K562 (cell line): ENCODE results near the gene PILRA. TPM values are rescaled to one million over a fixed set of nuclear protein-coding genes. Genes with fewer than 3 reads are reported as not detected.

ENCODE experiments used
- ASH1L ChIP-seq: fragments of 450-650 bp; IDR thresholded peaks from 2 replicates; pipeline ENCODE4 v1.6.1; 2018; ENCODE audit warnings: borderline replicate concordance, mild to moderate bottlenecking, low read depth; ENCODE audit not compliant: partially characterized antibody
- CCNT2 ChIP-seq: IDR thresholded peaks from 2 replicates; pipeline ENCODE4 v1.6.1; 2011; ENCODE audit warnings: borderline replicate concordance, low read depth, mild to moderate bottlenecking, moderate library complexity, mixed read lengths, low read length; ENCODE audit not compliant: insufficient read length; ENCODE audit errors: extremely low read depth
- DIDO1 ChIP-seq: fragments of 450-650 bp; IDR thresholded peaks from 2 replicates; pipeline ENCODE4 v1.6.1; 2016; ENCODE audit warnings: low read depth, missing biosample characterization, missing genetic modification characterization
- FUS ChIP-seq: fragments of 200-400 bp; formaldehyde crosslinking; optimal IDR thresholded peaks from 2 replicates; pipeline ENCODE3; 2017; ENCODE audit warnings: low read depth, low read length
- GATAD2A ChIP-seq: fragments of 450-650 bp; IDR thresholded peaks from 2 replicates; pipeline ENCODE4 v1.6.1; 2017
- HNRNPLL ChIP-seq: fragments of 200-400 bp; formaldehyde crosslinking; IDR thresholded peaks from 2 replicates; pipeline ENCODE4 v1.6.1; 2017; ENCODE audit warnings: low read length, low read depth, mild to moderate bottlenecking; ENCODE audit not compliant: poor library complexity, severe bottlenecking
- KDM2B ChIP-seq: fragments of 250-450 bp; sonication (Bioruptor Pico); IDR thresholded peaks from 2 replicates; pipeline ENCODE4 v1.8.0; 2021; ENCODE audit warnings: mild to moderate bottlenecking, moderate library complexity
- NRF1 ChIP-seq, 2 experiments: fragments of 450-650 bp; IDR thresholded peaks in 1 of 2; conservative IDR thresholded peaks in 1 of 2; 2 replicates each; pipeline ENCODE4 v1.6.1; 2014; ENCODE audit warnings: mild to moderate bottlenecking in 2 of 2
- RBBP5 ChIP-seq: fragments of 200-600 bp; sonication (generic); IDR thresholded peaks from 2 replicates; pipeline ENCODE4 v1.6.1; 2012; ENCODE audit warnings: borderline replicate concordance, mild to moderate bottlenecking, low read length, control low read depth, inconsistent platforms; ENCODE audit not compliant: insufficient read depth, poor library complexity, severe bottlenecking
- SMAD1 ChIP-seq: fragments of 150-350 bp; IDR thresholded peaks from 2 replicates; pipeline ENCODE4 v1.6.1; 2014; ENCODE audit warnings: low read length, low read depth; ENCODE audit not compliant: partially characterized antibody
- SNRNP70 ChIP-seq: fragments of 200-400 bp; formaldehyde crosslinking; optimal IDR thresholded peaks from 2 replicates; pipeline ENCODE3; 2017; ENCODE audit warnings: low read depth, low read length
- SRSF1 ChIP-seq: fragments of 200-400 bp; formaldehyde crosslinking; IDR thresholded peaks from 2 replicates; pipeline ENCODE4 v1.6.1; 2017; ENCODE audit warnings: mild to moderate bottlenecking, low read depth, low read length, moderate library complexity
- TAF15 ChIP-seq: fragments of 200-400 bp; formaldehyde crosslinking; IDR thresholded peaks from 2 replicates; pipeline ENCODE4 v1.6.1; 2017; ENCODE audit warnings: mild to moderate bottlenecking, low read depth, low read length, moderate library complexity
- ZNF444 ChIP-seq: fragments of 250-450 bp; sonication (Bioruptor Pico); IDR thresholded peaks from 2 replicates; pipeline ENCODE4 v1.4.0; 2020; ENCODE audit warnings: mild to moderate bottlenecking, moderate library complexity
- polyA plus RNA-seq, 8 experiments: library from polyadenylated mRNA; depleted of rRNA in 4 of 8; stranded (reverse) in 5 of 8; unstranded in 3 of 8; fragments of >200 nt; fragmentation: Nextera tagmentation in 2 of 8; fragmentation: Illumina TruSeq in 1 of 8; extraction: Ambion mirVana in 2 of 8; extraction: Trizol in 1 of 8; gene quantifications; 2 replicates each; pipeline versions ENCODE4 v1.2.1 to v1.2.3, GENCODE V29; 2011 to 2014; ENCODE audit warnings: inconsistent platforms in 1 of 8, missing spikeins in 1 of 8
- total RNA-seq, 7 experiments: library from RNA; depleted of rRNA in 6 of 7; stranded (reverse); fragments of >200 nt in 6 of 7; fragmentation: Illumina TruSeq in 2 of 7; extraction: Trizol in 2 of 7; gene quantifications; 2 replicates each; pipeline versions ENCODE4 v1.2.1 to v1.2.3, GENCODE V29; 2011 to 2021; ENCODE audit warnings: low replicate concordance in 1 of 7
- TF ChIP-seq, protein P1 (sequence below): fragments of 250-450 bp; sonication (Bioruptor Pico); IDR thresholded peaks from 2 replicates; pipeline ENCODE4 v1.4.0; 2020; ENCODE audit warnings: mild to moderate bottlenecking, moderate library complexity, borderline replicate concordance
- TF ChIP-seq, protein P2 (sequence below): fragments of 450-650 bp; IDR thresholded peaks from 2 replicates; pipeline ENCODE4 v1.6.1; 2018; ENCODE audit not compliant: partially characterized antibody
- TF ChIP-seq, protein P3 (sequence below): fragments of 250-450 bp; sonication (Bioruptor Pico); IDR thresholded peaks from 2 replicates; pipeline ENCODE4 v1.9.0; 2021; ENCODE audit warnings: mild to moderate bottlenecking, inconsistent platforms

Gene PILRA
- total and polyA plus RNA-seq, 9 of the 15 experiments (the other 6 are each of a cell fraction or from before 2014, with no cell fraction given): 0.13 to 1.8 (median 0.62) TPM

DNA sequence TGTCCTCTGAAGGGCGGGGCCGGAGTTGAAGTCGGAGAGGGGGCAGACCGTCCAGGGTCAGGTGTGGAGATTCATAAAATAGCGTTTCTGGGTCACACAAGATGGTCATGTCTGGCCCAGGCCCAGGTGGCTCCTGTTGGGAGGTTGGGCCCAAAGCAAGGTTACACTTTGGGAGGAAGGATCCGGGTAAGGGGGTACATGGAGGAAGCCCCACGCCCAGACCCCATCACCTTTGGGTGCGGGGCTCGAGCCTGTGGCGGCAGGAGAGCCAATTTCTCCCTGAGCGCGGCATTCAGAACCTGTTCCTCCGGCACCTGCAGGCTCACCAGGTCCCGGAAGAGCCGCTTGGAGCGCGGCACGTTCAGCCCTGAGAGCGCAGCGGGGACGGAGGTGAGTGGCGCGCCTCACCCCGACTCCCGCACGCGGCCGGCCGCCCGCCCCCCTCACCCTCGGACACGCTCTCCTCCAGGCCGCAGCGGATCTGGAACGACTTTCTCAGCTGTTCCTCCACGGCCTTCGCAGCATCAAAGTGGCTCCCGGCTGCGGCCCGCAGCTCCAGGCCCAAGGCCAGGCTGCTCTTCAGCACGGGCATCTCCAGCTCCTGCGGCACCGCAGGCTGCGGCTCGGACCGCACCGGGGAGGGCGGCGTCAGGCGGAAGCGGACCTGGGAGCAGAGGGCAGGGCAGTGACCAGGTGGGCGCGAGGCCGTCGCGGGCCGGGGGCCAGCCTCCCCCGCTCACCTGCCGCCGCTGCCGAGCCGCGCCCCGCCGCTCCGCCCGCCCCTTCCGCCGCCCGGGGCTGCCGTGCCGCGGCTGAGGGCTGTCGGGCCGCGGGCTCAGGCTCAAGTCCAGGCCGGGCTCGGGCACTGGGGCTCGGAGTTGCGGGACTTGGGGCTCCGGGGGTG lies 62.4 kb downstream of the PILRA start (continued):
- TF ChIP-seq, protein P1, sequence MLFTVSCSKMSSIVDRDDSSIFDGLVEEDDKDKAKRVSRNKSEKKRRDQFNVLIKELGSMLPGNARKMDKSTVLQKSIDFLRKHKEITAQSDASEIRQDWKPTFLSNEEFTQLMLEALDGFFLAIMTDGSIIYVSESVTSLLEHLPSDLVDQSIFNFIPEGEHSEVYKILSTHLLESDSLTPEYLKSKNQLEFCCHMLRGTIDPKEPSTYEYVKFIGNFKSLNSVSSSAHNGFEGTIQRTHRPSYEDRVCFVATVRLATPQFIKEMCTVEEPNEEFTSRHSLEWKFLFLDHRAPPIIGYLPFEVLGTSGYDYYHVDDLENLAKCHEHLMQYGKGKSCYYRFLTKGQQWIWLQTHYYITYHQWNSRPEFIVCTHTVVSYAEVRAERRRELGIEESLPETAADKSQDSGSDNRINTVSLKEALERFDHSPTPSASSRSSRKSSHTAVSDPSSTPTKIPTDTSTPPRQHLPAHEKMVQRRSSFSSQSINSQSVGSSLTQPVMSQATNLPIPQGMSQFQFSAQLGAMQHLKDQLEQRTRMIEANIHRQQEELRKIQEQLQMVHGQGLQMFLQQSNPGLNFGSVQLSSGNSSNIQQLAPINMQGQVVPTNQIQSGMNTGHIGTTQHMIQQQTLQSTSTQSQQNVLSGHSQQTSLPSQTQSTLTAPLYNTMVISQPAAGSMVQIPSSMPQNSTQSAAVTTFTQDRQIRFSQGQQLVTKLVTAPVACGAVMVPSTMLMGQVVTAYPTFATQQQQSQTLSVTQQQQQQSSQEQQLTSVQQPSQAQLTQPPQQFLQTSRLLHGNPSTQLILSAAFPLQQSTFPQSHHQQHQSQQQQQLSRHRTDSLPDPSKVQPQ (CRISPR knock-in tag): no peak
- no peak for TF ChIP-seq ASH1L
- no peak for TF ChIP-seq SNRNP70
- TF ChIP-seq ZNF444: peak; percentile 47; the same call in 1 of the 2 replicates
- TF ChIP-seq CCNT2: peak; percentile 63
- TF ChIP-seq NRF1 (conservative IDR thresholded peaks at IDR 0.05 in 1 of 2, IDR thresholded peaks at IDR 0.05 in 1 of 2): 0 out of 4 replicates have a peak, but pooled peaks of 1 of the 2 experiments have one; percentile 17
- 0 out of 2 replicates have a peak, but pooled peaks have one; percentile 58 for TF ChIP-seq KDM2B (CRISPR knock-in tag)
- no peak for TF ChIP-seq DIDO1 (tag)
- TF ChIP-seq GATAD2A: no peak
- 0 out of 2 replicates have a peak, but pooled peaks have one; percentile 17 for TF ChIP-seq SRSF1
- TF ChIP-seq RBBP5: peak; percentile 88
- peak; percentile 85 for TF ChIP-seq FUS
- 0 out of 2 replicates have a peak, but pooled peaks have one; percentile 36 for TF ChIP-seq TAF15
- TF ChIP-seq, protein P2, sequence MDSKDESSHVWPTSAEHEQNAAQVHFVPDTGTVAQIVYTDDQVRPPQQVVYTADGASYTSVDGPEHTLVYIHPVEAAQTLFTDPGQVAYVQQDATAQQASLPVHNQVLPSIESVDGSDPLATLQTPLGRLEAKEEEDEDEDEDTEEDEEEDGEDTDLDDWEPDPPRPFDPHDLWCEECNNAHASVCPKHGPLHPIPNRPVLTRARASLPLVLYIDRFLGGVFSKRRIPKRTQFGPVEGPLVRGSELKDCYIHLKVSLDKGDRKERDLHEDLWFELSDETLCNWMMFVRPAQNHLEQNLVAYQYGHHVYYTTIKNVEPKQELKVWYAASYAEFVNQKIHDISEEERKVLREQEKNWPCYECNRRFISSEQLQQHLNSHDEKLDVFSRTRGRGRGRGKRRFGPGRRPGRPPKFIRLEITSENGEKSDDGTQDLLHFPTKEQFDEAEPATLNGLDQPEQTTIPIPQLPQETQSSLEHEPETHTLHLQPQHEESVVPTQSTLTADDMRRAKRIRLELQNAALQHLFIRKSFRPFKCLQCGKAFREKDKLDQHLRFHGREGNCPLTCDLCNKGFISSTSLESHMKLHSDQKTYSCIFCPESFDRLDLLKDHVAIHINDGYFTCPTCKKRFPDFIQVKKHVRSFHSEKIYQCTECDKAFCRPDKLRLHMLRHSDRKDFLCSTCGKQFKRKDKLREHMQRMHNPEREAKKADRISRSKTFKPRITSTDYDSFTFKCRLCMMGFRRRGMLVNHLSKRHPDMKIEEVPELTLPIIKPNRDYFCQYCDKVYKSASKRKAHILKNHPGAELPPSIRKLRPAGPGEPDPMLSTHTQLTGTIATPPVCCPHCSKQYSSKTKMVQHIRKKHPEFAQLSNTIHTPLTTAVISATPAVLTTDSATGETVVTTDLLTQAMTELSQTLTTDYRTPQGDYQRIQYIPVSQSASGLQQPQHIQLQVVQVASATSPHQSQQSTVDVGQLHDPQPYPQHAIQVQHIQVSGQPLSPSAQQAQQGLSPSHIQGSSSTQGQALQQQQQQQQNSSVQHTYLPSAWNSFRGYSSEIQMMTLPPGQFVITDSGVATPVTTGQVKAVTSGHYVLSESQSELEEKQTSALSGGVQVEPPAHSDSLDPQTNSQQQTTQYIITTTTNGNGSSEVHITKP: no peak
- TF ChIP-seq SMAD1: peak; percentile 12
- TF ChIP-seq HNRNPLL: no peak
- TF ChIP-seq, protein P3, sequence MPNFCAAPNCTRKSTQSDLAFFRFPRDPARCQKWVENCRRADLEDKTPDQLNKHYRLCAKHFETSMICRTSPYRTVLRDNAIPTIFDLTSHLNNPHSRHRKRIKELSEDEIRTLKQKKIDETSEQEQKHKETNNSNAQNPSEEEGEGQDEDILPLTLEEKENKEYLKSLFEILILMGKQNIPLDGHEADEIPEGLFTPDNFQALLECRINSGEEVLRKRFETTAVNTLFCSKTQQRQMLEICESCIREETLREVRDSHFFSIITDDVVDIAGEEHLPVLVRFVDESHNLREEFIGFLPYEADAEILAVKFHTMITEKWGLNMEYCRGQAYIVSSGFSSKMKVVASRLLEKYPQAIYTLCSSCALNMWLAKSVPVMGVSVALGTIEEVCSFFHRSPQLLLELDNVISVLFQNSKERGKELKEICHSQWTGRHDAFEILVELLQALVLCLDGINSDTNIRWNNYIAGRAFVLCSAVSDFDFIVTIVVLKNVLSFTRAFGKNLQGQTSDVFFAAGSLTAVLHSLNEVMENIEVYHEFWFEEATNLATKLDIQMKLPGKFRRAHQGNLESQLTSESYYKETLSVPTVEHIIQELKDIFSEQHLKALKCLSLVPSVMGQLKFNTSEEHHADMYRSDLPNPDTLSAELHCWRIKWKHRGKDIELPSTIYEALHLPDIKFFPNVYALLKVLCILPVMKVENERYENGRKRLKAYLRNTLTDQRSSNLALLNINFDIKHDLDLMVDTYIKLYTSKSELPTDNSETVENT (CRISPR knock-in tag): peak; percentile 68; the same call in 1 of the 2 replicates
